Thymus (tissue), 2 donors: ENCODE measurements around the gene HARS1. TPM values are rescaled to one million over a fixed set of nuclear protein-coding genes. Genes with fewer than 3 reads are reported as not detected.

Experiments used
- polyA plus RNA-seq: library from polyadenylated mRNA; stranded (reverse); fragments of 200-250 nt; gene quantifications from one replicate; pipeline ENCODE4 v1.2.3, GENCODE V29; 2013
- total RNA-seq: library from RNA; stranded (reverse); fragments of 120-200 nt; gene quantifications from one replicate; pipeline ENCODE4 v1.2.4, GENCODE V29; 2013
- donor health status: healthy.

The HARS1 gene
- total and polyA plus RNA-seq, 2 donors = 45.4 to 58.8 TPM

Other genes starting within 250 kb of the HARS1 start
- gene EIF4EBP3, start 143.7 kb downstream of the HARS1 start, total RNA-seq = 4.5 TPM
- 48.7 TPM for gene EIF4EBP3, start 143.7 kb downstream of the HARS1 start, polyA plus RNA-seq
- gene SRA1, start 133.9 kb downstream of the HARS1 start, total RNA-seq = 29.7 TPM
- gene SRA1, start 133.9 kb downstream of the HARS1 start, polyA plus RNA-seq = 46.3 TPM
- gene APBB3, start 126.8 kb downstream of the HARS1 start, total RNA-seq = 9.3 TPM
- gene APBB3, start 126.8 kb downstream of the HARS1 start, polyA plus RNA-seq = 51.2 TPM
- gene SLC35A4, start 126.5 kb downstream of the HARS1 start, total RNA-seq = 10.1 TPM
- gene SLC35A4, start 126.5 kb downstream of the HARS1 start, polyA plus RNA-seq = 28.0 TPM
- 23.7 TPM for gene CD14, start 58.2 kb downstream of the HARS1 start, total RNA-seq
- 48.6 TPM for gene CD14, start 58.2 kb downstream of the HARS1 start, polyA plus RNA-seq
- 10.5 TPM for gene TMCO6, start 51.9 kb downstream of the HARS1 start, total RNA-seq
- gene TMCO6, start 51.9 kb downstream of the HARS1 start, polyA plus RNA-seq = 18.4 TPM
- gene NDUFA2, start 43.7 kb downstream of the HARS1 start, total RNA-seq = 89.7 TPM
- gene NDUFA2, start 43.7 kb downstream of the HARS1 start, polyA plus RNA-seq = 193 TPM
- gene IK, start 43.5 kb downstream of the HARS1 start, total RNA-seq = 139 TPM
- 94.2 TPM for gene IK, start 43.5 kb downstream of the HARS1 start, polyA plus RNA-seq
- gene WDR55, start 26.5 kb downstream of the HARS1 start, total RNA-seq = 9.7 TPM
- 24.0 TPM for gene WDR55, start 26.5 kb downstream of the HARS1 start, polyA plus RNA-seq
- 0.52 TPM for gene DND1, start 17.8 kb downstream of the HARS1 start, total RNA-seq
- gene DND1, start 17.8 kb downstream of the HARS1 start, polyA plus RNA-seq = 5.0 TPM
- 23.4 TPM for gene HARS2, start 85 bp upstream of the HARS1 start, total RNA-seq
- 32.6 TPM for gene HARS2, start 85 bp upstream of the HARS1 start, polyA plus RNA-seq
- 104 TPM for gene ZMAT2, start 9.1 kb upstream of the HARS1 start, total RNA-seq
- 75.1 TPM for gene ZMAT2, start 9.1 kb upstream of the HARS1 start, polyA plus RNA-seq
- gene PCDHA1, start 94.8 kb upstream of the HARS1 start, total RNA-seq = not detected
- gene PCDHA1, start 94.8 kb upstream of the HARS1 start, polyA plus RNA-seq = not detected
- gene PCDHA2, start 103.5 kb upstream of the HARS1 start, total RNA-seq = not detected
- 0.02 TPM for gene PCDHA2, start 103.5 kb upstream of the HARS1 start, polyA plus RNA-seq
- gene PCDHA3, start 109.7 kb upstream of the HARS1 start, total RNA-seq = under 0.01 TPM
- 0.07 TPM for gene PCDHA3, start 109.7 kb upstream of the HARS1 start, polyA plus RNA-seq
- gene PCDHA4, start 115.7 kb upstream of the HARS1 start, total RNA-seq = 0.05 TPM
- 0.05 TPM for gene PCDHA4, start 115.7 kb upstream of the HARS1 start, polyA plus RNA-seq
- not detected for gene PCDHA5, start 130.2 kb upstream of the HARS1 start, total RNA-seq
- 0.02 TPM for gene PCDHA5, start 130.2 kb upstream of the HARS1 start, polyA plus RNA-seq
- 0.05 TPM for gene PCDHA6, start 136.6 kb upstream of the HARS1 start, total RNA-seq
- gene PCDHA6, start 136.6 kb upstream of the HARS1 start, polyA plus RNA-seq = 0.05 TPM
- gene PCDHA7, start 142.9 kb upstream of the HARS1 start, total RNA-seq = under 0.01 TPM
- 0.02 TPM for gene PCDHA7, start 142.9 kb upstream of the HARS1 start, polyA plus RNA-seq
- gene PCDHA8, start 149.8 kb upstream of the HARS1 start, total RNA-seq = not detected
- 0.02 TPM for gene PCDHA8, start 149.8 kb upstream of the HARS1 start, polyA plus RNA-seq
- gene PCDHA9, start 157.0 kb upstream of the HARS1 start, total RNA-seq = not detected
- not detected for gene PCDHA9, start 157.0 kb upstream of the HARS1 start, polyA plus RNA-seq
- under 0.01 TPM for gene PCDHA10, start 164.5 kb upstream of the HARS1 start, total RNA-seq
- 0.02 TPM for gene PCDHA10, start 164.5 kb upstream of the HARS1 start, polyA plus RNA-seq
- gene PCDHA11, start 177.6 kb upstream of the HARS1 start, total RNA-seq = 0.05 TPM
- under 0.01 TPM for gene PCDHA11, start 177.6 kb upstream of the HARS1 start, polyA plus RNA-seq
- gene PCDHA12, start 183.9 kb upstream of the HARS1 start, total RNA-seq = under 0.01 TPM
- not detected for gene PCDHA12, start 183.9 kb upstream of the HARS1 start, polyA plus RNA-seq
- gene PCDHA13, start 190.8 kb upstream of the HARS1 start, total RNA-seq = under 0.01 TPM
- gene PCDHA13, start 190.8 kb upstream of the HARS1 start, polyA plus RNA-seq = under 0.01 TPM
- 0.05 TPM for gene PCDHAC1, start 234.9 kb upstream of the HARS1 start, total RNA-seq
- 0.02 TPM for gene PCDHAC1, start 234.9 kb upstream of the HARS1 start, polyA plus RNA-seq